HL-60/S4 treated with phorbol 12-myristate 13-acetate at 8.2 ng/mL for 4 days and 3 days (cell line): ENCODE results near the gene SMYD1.

ENCODE experiments used
- in situ Hi-C: fragments of 300-500 bp; cut with MboI; formaldehyde crosslinking; loops from 2 replicates; pipeline ENCODE4 v1.15.0; 2022; ENCODE audit warnings: low sequenced_read_pairs

SMYD1 gene

GRCh38 chr2:88086401-88086800 lies 18.8 kb downstream of the SMYD1 start:
- in situ Hi-C loops, result no loop called here

- in situ Hi-C loops, result no loop called here
Measured at GRCh38 chr2:88087073-88087472, 19.4 kb downstream of the SMYD1 start.

- in situ Hi-C loops, result no loop called here
Measured at GRCh38 chr2:88087763-88088162, 20.1 kb downstream of the SMYD1 start.

GRCh38 chr2:88088999-88089398 lies 21.4 kb downstream of the SMYD1 start:
- in situ Hi-C loops, result no loop called here

GRCh38 chr2:88090446-88091283 lies 23.0 kb downstream of the SMYD1 start:
- in situ Hi-C loops, result no loop called here

GRCh38 chr2:88091943-88092342 lies 24.3 kb downstream of the SMYD1 start:
- in situ Hi-C loops, result no loop called here

- in situ Hi-C loops, result no loop called here
Measured at GRCh38 chr2:88092773-88093172, 25.1 kb downstream of the SMYD1 start.

- in situ Hi-C loops, result no loop called here
Measured at GRCh38 chr2:88095022-88095421, 27.4 kb downstream of the SMYD1 start.

- in situ Hi-C loops, result no loop called here
Measured at GRCh38 chr2:88096708-88097107, 29.1 kb downstream of the SMYD1 start.

GRCh38 chr2:88097192-88097591 lies 29.6 kb downstream of the SMYD1 start:
- in situ Hi-C loops, result no loop called here

- in situ Hi-C loops, result no loop called here
Measured at GRCh38 chr2:88097891-88098557, 30.4 kb downstream of the SMYD1 start.

- in situ Hi-C loops, result no loop called here
Measured at GRCh38 chr2:88098558-88098900, 30.9 kb downstream of the SMYD1 start.

GRCh38 chr2:88099798-88100488 lies 32.3 kb downstream of the SMYD1 start:
- in situ Hi-C loops, result no loop called here

GRCh38 chr2:88100489-88100858 lies 32.8 kb downstream of the SMYD1 start:
- in situ Hi-C loops, result no loop called here

- in situ Hi-C loops, result no loop called here
Measured at GRCh38 chr2:88108796-88109195, 41.2 kb downstream of the SMYD1 start.

- in situ Hi-C loops, result no loop called here
Measured at GRCh38 chr2:88110830-88111229, 43.2 kb downstream of the SMYD1 start.

GRCh38 chr2:88113069-88113468 lies 45.4 kb downstream of the SMYD1 start:
- in situ Hi-C loops, result no loop called here

- in situ Hi-C loops, result no loop called here
Measured at GRCh38 chr2:88114889-88115288, 47.3 kb downstream of the SMYD1 start.

GRCh38 chr2:88115825-88116518 lies 48.3 kb downstream of the SMYD1 start:
- in situ Hi-C loops, result no loop called here

GRCh38 chr2:88116669-88117432 lies 49.2 kb downstream of the SMYD1 start:
- in situ Hi-C loops, result no loop called here

GRCh38 chr2:88117973-88118372 lies 50.3 kb downstream of the SMYD1 start:
- in situ Hi-C loops, result no loop called here
